Lung (tissue), 12 donors: ENCODE results near the gene LYSMD2. TPM values are rescaled to one million over a fixed set of nuclear protein-coding genes. Genes with fewer than 3 reads are reported as not detected.

ENCODE experiments used
- ATAC-seq: fragments of 200-7000 bp; cut with Tn5 transposase; one replicate; pipeline ENCODE4 v1.9.1; 2020; ENCODE audit warnings: moderate number of reproducible peaks; ENCODE audit not compliant: insufficient read depth, low FRiP score
- DNase-seq, 3 donors: peaks; one replicate each; pipeline ENCODE4 v3.0.0-alpha.2; 2013 to 2017
- H3K27ac ChIP-seq, 2 donors: one replicate each; pipeline ENCODE4 v1.5.1; 2013; ENCODE audit warnings: mild to moderate bottlenecking in 2 of 2, moderate library complexity in 2 of 2, control low read depth in 1 of 2, inconsistent platforms in 1 of 2, low read depth in 1 of 2, low read length in 1 of 2
- H3K27me3 ChIP-seq, 3 donors: one replicate each; pipeline ENCODE4 v1.5.1; 2013; ENCODE audit warnings: low read length in 2 of 3; ENCODE audit not compliant: control insufficient read depth in 3 of 3, insufficient read depth in 3 of 3
- H3K36me3 ChIP-seq, 4 donors: one replicate each; pipeline ENCODE4 v1.5.1; 2013; ENCODE audit warnings: low read length in 4 of 4, mild to moderate bottlenecking in 1 of 4, moderate library complexity in 1 of 4; ENCODE audit not compliant: control insufficient read depth in 4 of 4, insufficient read depth in 4 of 4
- H3K4me1 ChIP-seq, 5 donors: one replicate each; pipeline ENCODE4 v1.5.1; 2013; ENCODE audit warnings: low read length in 5 of 5, mild to moderate bottlenecking in 2 of 5, moderate library complexity in 1 of 5; ENCODE audit not compliant: control insufficient read depth in 5 of 5, insufficient read depth in 5 of 5
- H3K4me3 ChIP-seq: one replicate; pipeline ENCODE4 v1.5.1; 2013; ENCODE audit warnings: mild to moderate bottlenecking, control low read depth, moderate library complexity
- H3K9ac ChIP-seq, 2 donors: one replicate each; pipeline ENCODE4 v1.5.1; 2013; ENCODE audit warnings: low read length in 2 of 2, control low read depth in 1 of 2; ENCODE audit not compliant: insufficient read depth in 1 of 2
- H3K9me3 ChIP-seq, 4 donors: one replicate each; pipeline ENCODE4 v1.5.1; 2013; ENCODE audit warnings: low read length in 3 of 4, mild to moderate bottlenecking in 1 of 4, moderate library complexity in 1 of 4; ENCODE audit not compliant: control insufficient read depth in 4 of 4, insufficient read depth in 3 of 4
- CTCF ChIP-seq: IDR thresholded peaks from 2 replicates; pipeline ENCODE4 v1.5.1; 2012; ENCODE audit warnings: mild to moderate bottlenecking; ENCODE audit errors: control extremely low read depth, extremely low read depth
- WGBS, 2 donors: extraction: QIAGEN DNeasy Blood & Tissue Kit; methylation state at CpG; one replicate each; pipeline ENCODE4 v1.1.7; 2013; 5-methylcytosine and 5-hydroxymethylcytosine counted together
- polyA plus RNA-seq, 2 donors: library from polyadenylated mRNA; stranded (reverse); fragments of 200-250 nt; gene quantifications; one replicate each; pipeline ENCODE4 v1.2.1, GENCODE V29; 2013
- total RNA-seq, 2 donors: library from RNA; depleted of rRNA in 1 of 2; stranded (reverse); fragments of >200 nt in 1 of 2; gene quantifications; one replicate each; pipeline ENCODE4 v1.2.1, GENCODE V29; 2014 to 2021
- donor health status: control.
- donor health status: control.
- donor health status: Bipolar disorder and iron deficiency.
- donor health status: healthy.
- donor health status: DM: yes; HTN: yes; CAD: no.

Gene LYSMD2
- total and polyA plus RNA-seq, 4 donors: 8.1 to 17.4 (median 13.6) TPM

GRCh38 chr15:51775967-51776816, 38.7 kb upstream of the LYSMD2 start:
- WGBS, 2 donors: 57 to 63% methylated on average over 11 of the region's 11 CpGs

GRCh38 chr15:51774916-51775315, 37.5 kb upstream of the LYSMD2 start:
- Histone ChIP-seq H3K36me3 (peaks cover 0 to 9% (median 1%) of the 10 kb centered on the region in 4 donors), H3K4me3 (no peak overlapping the region), H3K9me3 (no peaks in the 10 kb centered on the region), H3K27me3 (no peaks in the 10 kb centered on the region), H3K27ac (no peak overlapping the region), H3K9ac (no peak overlapping the region), H3K4me1 (no peaks in the 10 kb centered on the region)
- no peak for DNase-seq
- no peak for ATAC-seq
- TF ChIP-seq CTCF: no peak
- WGBS, 2 donors: 90 to 95% methylated on average over 3 of the region's 3 CpGs

More at GRCh38 chr15:51775967-51776816, 38.7 kb upstream of the LYSMD2 start:
- Histone ChIP-seq H3K27ac (no peak overlapping the region), H3K9ac (no peak overlapping the region), H3K4me3 (no peak overlapping the region), H3K9me3 (no peaks in the 10 kb centered on the region), H3K4me1 (no peaks in the 10 kb centered on the region), H3K36me3 (peaks cover 0 to 8% (median 1%) of the 10 kb centered on the region in 4 donors), H3K27me3 (no peaks in the 10 kb centered on the region)
- DNase-seq: peak; percentile 52 to 71 (median 66)
- TF ChIP-seq CTCF: peak; percentile 89
- ATAC-seq: peak; percentile 85

- peaks cover 0 to 12% (median 1%) of the 10 kb centered on the region in 4 donors for H3K36me3 ChIP-seq
- WGBS, 2 donors: 50 to 76% methylated on average over 1 of the region's 1 CpG
- H3K27ac ChIP-seq: no peak overlapping the region
- ATAC-seq (no peak), DNase-seq (no peak)
- no peak overlapping the region for H3K4me3 ChIP-seq
- H3K27me3 ChIP-seq: no peaks in the 10 kb centered on the region
- H3K9ac ChIP-seq: no peak overlapping the region
- H3K4me1 ChIP-seq: peaks cover 0 to 6% (median 0%) of the 10 kb centered on the region in 5 donors
- no peaks in the 10 kb centered on the region for H3K9me3 ChIP-seq
- TF ChIP-seq CTCF: no peak
Measured at GRCh38 chr15:51771773-51772172, 34.3 kb upstream of the LYSMD2 start.
